Skeletal muscle satellite cell (primary cell): ENCODE measurements around the gene SERPINB2. TPM values are rescaled to one million over a fixed set of nuclear protein-coding genes. Genes with fewer than 3 reads are reported as not detected.

Source experiments
- H3K27me3 ChIP-seq: 2 replicates; pipeline ENCODE4 v1.7.0; 2013; ENCODE audit warnings: low read length; ENCODE audit not compliant: control insufficient read depth, insufficient read depth
- H3K36me3 ChIP-seq: 2 replicates; pipeline ENCODE4 v1.7.0; 2013; ENCODE audit warnings: mild to moderate bottlenecking, control low read depth, low read length; ENCODE audit not compliant: insufficient read depth
- H3K4me1 ChIP-seq: 2 replicates; pipeline ENCODE4 v1.7.0; 2013; ENCODE audit warnings: low read length; ENCODE audit not compliant: control insufficient read depth, insufficient read depth
- H3K4me2 ChIP-seq: 2 replicates; pipeline ENCODE4 v1.7.0; 2013; ENCODE audit warnings: mild to moderate bottlenecking, low read length
- H3K4me3 ChIP-seq: 2 replicates; pipeline ENCODE4 v1.7.0; 2013; ENCODE audit warnings: low read length
- H3K9ac ChIP-seq: 2 replicates; pipeline ENCODE4 v1.7.0; 2013; ENCODE audit warnings: mild to moderate bottlenecking, low read depth, low read length, moderate library complexity
- H3K9me3 ChIP-seq: replicated peaks from 2 replicates; pipeline ENCODE4 v1.7.0; 2013; ENCODE audit warnings: mild to moderate bottlenecking, control low read depth, low read length
- total RNA-seq: library from RNA; depleted of rRNA; stranded (reverse); fragments of >200 nt; gene quantifications from 2 replicates; pipeline ENCODE4 v1.2.3, GENCODE V29; 2012; rRNA removed

The SERPINB2 gene, protein sequence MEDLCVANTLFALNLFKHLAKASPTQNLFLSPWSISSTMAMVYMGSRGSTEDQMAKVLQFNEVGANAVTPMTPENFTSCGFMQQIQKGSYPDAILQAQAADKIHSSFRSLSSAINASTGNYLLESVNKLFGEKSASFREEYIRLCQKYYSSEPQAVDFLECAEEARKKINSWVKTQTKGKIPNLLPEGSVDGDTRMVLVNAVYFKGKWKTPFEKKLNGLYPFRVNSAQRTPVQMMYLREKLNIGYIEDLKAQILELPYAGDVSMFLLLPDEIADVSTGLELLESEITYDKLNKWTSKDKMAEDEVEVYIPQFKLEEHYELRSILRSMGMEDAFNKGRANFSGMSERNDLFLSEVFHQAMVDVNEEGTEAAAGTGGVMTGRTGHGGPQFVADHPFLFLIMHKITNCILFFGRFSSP
- total RNA-seq: 9.2 and 12.9 TPM in 2 replicates

DNA sequence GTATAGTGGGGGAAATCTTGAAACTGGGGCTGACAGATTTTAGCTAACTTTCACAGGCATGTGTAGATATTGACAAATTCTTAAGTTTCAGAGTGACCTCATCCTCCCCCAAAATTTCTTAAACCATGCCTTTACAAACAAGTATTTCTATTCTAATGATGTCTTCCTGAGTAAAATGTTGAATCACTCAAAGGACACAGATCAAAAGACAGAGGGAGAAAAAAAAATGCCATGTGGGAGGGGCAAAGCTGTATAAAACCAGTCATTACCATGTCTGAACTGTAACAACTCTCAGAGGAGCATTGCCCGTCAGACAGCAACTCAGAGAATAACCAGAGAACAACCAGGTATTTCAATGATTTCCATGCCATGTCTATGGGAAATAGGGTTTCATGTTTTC lies at the start of gene SERPINB2:
Gene SERPINB2 (plus strand): TSS at position 282 of the 400 bp plus-strand sequence. CDS start 3,740 bp downstream, outside the sequence.
- Histone ChIP-seq H3K4me1 (peaks cover 7% of the 10 kb centered on the region), H3K4me3 (no peak within 1 kb of the TSS), H3K36me3 (no peaks in the 10 kb centered on the region), H3K9me3 (no peaks in the 10 kb centered on the region), H3K4me2 (no peak within 1 kb of the TSS), H3K9ac (no peak within 1 kb of the TSS), H3K27me3 (peaks cover 18% of the 10 kb centered on the region)

DNA sequence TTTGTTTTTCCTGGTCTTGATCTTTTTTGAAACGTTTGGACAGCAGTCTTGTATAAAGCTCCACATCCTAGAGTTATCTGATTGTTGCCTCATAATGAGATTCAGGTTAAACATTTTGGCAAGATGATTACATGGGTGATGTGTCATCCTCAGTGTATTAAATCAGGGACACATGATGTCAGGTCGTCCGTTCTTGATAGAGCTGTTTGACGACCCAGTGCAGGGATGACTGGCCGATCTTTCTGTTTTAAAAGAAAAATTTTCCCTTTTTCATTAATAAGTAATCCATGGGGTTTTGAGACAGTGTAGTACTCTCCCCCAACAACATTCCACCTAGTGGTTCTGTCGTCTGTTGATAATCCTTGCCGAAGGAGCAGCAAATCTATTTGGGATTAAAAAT lies 44.5 kb upstream of the SERPINB2 start:
- H3K36me3 ChIP-seq: no peaks in the 10 kb centered on the region
- H3K27me3 ChIP-seq: peaks cover 11% of the 10 kb centered on the region
- H3K9ac ChIP-seq: no peak overlapping the region
- H3K9me3 ChIP-seq: no peaks in the 10 kb centered on the region
- H3K4me3 ChIP-seq: no peak overlapping the region
- H3K4me2 ChIP-seq: no peak overlapping the region
- H3K4me1 ChIP-seq: no peaks in the 10 kb centered on the region

DNA sequence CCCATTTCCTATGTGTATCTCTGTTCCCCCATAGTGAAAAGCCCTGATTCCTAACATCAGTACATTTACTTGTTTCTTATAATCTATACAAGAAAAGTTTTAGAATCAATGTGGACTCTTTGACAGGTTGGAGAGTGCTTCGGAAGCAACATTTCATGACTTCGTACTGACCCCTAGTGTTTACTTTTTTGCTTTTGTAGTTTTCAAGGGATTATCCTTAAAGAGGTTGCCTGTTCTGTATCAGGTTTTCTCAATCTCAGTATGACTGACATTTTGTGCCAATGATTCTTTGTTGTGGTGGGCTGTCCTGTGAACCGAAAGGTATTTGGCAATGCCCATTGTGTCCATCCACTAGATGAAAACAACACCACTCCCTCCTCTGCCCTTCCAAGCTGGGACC lies 43.3 kb upstream of the SERPINB2 start:
- no peak overlapping the region for H3K9ac ChIP-seq
- no peaks in the 10 kb centered on the region for H3K9me3 ChIP-seq
- H3K4me3 ChIP-seq: no peak overlapping the region
- no peaks in the 10 kb centered on the region for H3K36me3 ChIP-seq
- H3K4me1 ChIP-seq: no peaks in the 10 kb centered on the region
- no peak overlapping the region for H3K4me2 ChIP-seq
- peaks cover 11% of the 10 kb centered on the region for H3K27me3 ChIP-seq

DNA sequence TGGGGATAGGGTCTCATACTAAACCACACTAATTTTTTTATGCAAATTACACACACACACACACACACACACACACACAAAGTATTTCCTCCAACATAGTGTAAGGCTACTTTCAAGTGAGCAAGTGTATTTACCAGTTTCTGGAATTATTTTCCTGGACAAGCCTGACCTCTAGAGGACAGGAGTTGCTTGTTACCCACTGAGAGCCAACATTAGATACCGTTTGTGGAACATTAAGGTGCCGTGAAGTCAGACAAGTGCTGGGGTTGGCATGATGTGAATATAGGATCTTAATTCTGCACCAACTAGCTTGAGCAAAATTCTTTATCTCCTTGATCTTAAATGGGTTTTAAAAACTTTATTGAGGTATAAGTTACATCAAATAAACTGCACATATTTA lies 39.3 kb upstream of the SERPINB2 start:
- no peaks in the 10 kb centered on the region for H3K36me3 ChIP-seq
- H3K9me3 ChIP-seq: no peaks in the 10 kb centered on the region
- H3K27me3 ChIP-seq: peaks cover 10% of the 10 kb centered on the region
- no peak overlapping the region for H3K9ac ChIP-seq
- H3K4me1 ChIP-seq: no peaks in the 10 kb centered on the region
- no peak overlapping the region for H3K4me3 ChIP-seq
- no peak overlapping the region for H3K4me2 ChIP-seq

DNA sequence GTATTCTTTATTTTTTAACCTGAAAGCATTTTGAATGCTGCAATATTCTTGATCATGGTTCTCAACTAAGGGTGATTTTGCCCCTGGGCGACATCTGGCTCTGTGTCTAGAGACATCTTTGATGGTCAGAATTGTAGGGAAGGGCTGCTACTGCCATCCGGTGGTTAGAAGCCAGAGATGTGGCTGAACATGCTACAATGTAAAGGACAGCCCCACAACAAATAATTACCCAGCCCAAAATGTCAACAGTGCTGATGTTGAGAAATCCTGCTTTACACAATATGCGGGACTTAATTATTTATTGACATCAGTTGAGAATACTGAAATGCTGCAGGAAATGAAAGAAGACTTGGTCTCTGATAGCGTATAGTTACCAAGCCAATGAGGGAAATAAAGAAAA lies 37.5 kb upstream of the SERPINB2 start:
- H3K4me3 ChIP-seq: no peak overlapping the region
- H3K4me2 ChIP-seq: no peak overlapping the region
- H3K27me3 ChIP-seq: peaks cover 10% of the 10 kb centered on the region
- no peak overlapping the region for H3K9ac ChIP-seq
- H3K4me1 ChIP-seq: no peaks in the 10 kb centered on the region
- H3K9me3 ChIP-seq: no peaks in the 10 kb centered on the region
- no peaks in the 10 kb centered on the region for H3K36me3 ChIP-seq

DNA sequence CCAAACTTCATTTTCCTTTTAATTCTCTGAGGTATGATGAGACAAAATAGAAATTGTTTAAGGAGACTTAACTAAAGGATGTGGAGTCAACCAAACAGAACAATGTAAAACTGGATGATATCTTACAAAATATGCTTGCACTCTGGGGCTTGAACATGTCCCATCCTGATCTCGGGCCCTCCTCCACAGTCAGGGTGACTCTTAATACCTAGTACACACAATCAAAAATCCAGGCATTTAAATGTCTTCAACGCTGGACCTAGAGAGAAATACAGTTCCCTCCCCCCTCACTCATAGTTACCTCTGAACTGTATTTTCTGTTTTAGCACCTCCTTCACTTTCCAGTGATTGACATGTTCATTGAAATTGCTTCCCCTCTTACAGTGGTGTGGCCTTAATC lies 36.9 kb upstream of the SERPINB2 start:
- Histone ChIP-seq H3K9ac (no peak overlapping the region), H3K4me1 (no peaks in the 10 kb centered on the region)

DNA sequence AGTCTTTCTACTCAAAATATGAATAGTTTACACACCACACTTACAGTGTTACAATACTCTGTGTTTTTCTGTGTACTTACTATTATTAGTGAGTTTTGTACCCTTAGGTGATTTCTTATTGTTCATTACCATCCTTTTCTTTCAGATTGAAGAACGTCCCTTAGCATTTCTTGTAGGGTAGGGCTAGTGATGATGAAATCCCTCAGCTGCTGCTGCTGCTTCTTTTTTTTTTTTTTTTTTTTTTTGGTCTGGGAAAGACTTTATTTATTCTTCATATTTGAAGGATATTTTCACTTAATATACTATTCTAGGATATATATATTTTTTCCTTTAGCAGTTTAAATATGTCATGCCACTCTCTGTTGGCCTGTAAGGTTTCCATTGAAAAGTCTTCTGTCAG lies 29.0 kb upstream of the SERPINB2 start:
- Histone ChIP-seq H3K36me3 (no peaks in the 10 kb centered on the region), H3K9me3 (no peaks in the 10 kb centered on the region), H3K4me1 (no peaks in the 10 kb centered on the region), H3K9ac (no peak overlapping the region), H3K27me3 (peaks cover 17% of the 10 kb centered on the region), H3K4me3 (no peak overlapping the region), H3K4me2 (no peak overlapping the region)

More for the DNA sequence above, 36.9 kb upstream of the SERPINB2 start:
- Histone ChIP-seq H3K4me2 (no peak overlapping the region), H3K36me3 (no peaks in the 10 kb centered on the region), H3K4me3 (no peak overlapping the region), H3K9me3 (no peaks in the 10 kb centered on the region), H3K27me3 (peaks cover 7% of the 10 kb centered on the region)

DNA sequence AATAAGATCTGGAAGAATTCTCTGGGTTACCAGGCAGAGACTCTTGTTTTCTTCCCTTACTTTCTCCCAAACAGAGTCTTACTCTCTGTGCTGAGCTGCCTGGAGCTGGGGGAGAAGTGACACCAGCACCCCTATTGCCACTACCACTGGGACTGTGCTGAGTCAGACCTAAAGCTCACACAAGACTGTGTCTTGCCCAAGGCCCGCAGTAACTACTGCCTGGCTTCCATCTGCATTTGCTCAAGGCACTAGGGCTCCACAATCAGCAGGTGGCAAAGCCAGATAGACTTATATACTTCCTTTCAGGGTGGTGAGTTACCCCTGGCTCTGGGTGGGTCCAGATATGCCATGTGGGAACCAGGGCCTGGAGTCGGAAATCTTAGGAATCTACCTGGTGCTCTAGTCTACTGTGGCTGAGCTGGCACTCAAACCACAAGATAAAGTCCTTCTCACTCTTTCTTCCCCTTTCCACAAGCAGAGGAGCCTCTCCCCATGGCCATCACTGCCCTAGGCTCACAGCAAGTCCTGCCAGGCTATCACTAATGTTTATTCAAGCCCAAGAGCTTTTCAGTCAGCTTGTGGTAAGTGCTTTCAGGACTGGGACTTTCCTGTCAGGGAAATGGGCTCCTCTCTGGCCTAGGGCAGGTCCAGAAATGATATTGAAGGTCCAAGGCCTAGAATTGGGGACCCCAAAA lies 27.6 kb upstream of the SERPINB2 start:
- Histone ChIP-seq H3K27me3 (peaks cover 17% of the 10 kb centered on the region), H3K9ac (no peak overlapping the region), H3K9me3 (no peaks in the 10 kb centered on the region), H3K4me1 (no peaks in the 10 kb centered on the region), H3K36me3 (no peaks in the 10 kb centered on the region), H3K4me3 (no peak overlapping the region), H3K4me2 (no peak overlapping the region)

DNA sequence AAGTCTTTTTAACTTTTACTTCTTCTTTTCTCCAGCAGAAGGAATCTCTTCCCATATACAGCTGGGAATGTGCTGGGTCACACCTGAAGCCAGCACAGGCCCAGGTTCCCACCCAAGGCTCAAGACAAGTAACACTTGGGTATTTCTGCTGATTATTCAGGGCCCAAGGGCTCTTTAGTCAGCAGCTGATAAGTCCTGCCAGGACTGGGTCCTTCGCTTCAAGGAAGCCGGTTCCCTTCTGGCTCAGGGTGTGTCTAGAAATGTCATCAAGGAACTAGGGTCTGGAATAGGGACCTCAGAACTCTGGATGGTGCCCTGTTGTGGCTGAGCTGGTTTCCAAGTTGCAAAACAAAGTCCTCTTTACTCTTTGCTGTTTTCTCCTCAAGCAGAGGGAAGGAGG lies 27.0 kb upstream of the SERPINB2 start:
- Histone ChIP-seq H3K27me3 (peaks cover 17% of the 10 kb centered on the region), H3K9ac (no peak overlapping the region), H3K4me1 (no peaks in the 10 kb centered on the region), H3K9me3 (no peaks in the 10 kb centered on the region), H3K4me3 (no peak overlapping the region), H3K36me3 (no peaks in the 10 kb centered on the region), H3K4me2 (no peak overlapping the region)

DNA sequence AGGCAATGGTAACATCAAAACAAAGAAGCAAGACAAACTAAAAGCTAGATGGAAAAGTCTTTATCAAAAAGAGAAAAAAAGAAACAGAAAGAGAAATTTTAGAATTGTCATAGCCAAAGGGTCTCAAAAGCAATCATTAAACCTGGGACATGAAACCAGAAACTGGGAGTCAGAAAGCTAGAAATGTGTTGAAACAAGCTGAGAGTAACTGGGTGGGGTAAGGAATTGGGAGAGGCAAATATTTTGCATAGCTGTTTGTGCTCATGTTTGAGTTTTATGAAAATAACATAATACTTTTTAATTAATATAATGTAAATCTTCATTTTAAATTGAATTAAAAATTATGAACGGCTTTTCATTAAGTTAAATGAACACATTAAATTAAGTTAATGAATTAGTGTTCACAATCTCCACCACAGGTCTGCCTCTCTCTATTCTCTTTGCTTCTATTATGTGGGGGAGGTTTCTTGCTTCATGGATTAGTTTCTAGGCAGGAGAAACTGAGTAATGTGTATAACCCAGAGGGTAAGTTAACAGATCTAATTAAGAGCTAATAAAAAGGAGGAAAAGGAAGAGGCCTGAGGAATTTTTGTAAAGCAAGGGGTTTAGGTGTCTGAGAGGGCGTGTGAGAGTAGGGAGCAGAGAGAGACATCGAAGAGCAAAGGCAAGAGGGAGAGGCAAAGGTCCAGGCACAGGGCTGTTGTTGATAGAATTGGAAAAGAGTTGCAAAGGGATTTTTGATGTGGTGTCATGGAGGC lies 20.0 kb upstream of the SERPINB2 start:
- Histone ChIP-seq H3K36me3 (no peaks in the 10 kb centered on the region), H3K9ac (no peak overlapping the region), H3K27me3 (peaks cover 6% of the 10 kb centered on the region), H3K9me3 (no peaks in the 10 kb centered on the region), H3K4me2 (no peak overlapping the region), H3K4me1 (no peaks in the 10 kb centered on the region), H3K4me3 (no peak overlapping the region)

DNA sequence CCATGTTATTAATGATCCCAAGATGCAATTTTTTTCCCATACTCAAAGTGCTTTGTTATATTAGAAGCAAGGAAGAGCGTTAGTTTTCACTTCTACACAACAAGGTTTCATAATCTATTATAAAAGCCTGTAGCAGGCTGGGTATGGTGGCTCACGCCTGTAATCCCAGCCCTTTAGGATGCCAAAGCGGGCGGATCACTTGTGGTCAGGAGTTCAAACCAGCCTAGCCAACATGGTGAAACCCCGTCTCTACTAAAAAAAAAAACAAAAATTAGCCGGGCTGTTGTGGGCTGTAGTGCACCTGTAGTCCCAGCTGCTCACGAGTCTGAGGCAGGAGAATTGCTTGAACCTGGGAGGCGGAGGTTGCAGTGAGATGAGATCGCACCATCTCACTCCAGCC lies 19.0 kb upstream of the SERPINB2 start:
- no peak overlapping the region for H3K4me3 ChIP-seq
- H3K9ac ChIP-seq: no peak overlapping the region
- no peaks in the 10 kb centered on the region for H3K9me3 ChIP-seq
- peaks cover 6% of the 10 kb centered on the region for H3K27me3 ChIP-seq
- H3K36me3 ChIP-seq: no peaks in the 10 kb centered on the region
- H3K4me2 ChIP-seq: no peak overlapping the region
- no peaks in the 10 kb centered on the region for H3K4me1 ChIP-seq
